IMR-90 (cell line): ENCODE results near the gene BLOC1S4. TPM values are rescaled to one million over a fixed set of nuclear protein-coding genes. Genes with fewer than 3 reads are reported as not detected.

ENCODE experiments used
- ATAC-seq: fragments of 200-7000 bp; cut with Tn5 transposase; 2 replicates; pipeline ENCODE4 v1.9.1; 2020; ENCODE audit warnings: low read depth, mild to moderate bottlenecking, moderate library complexity
- BruUV-seq: library from RNA; stranded (reverse); fragments of 400-500 nt; replicated peaks from 2 replicates; lab custom pipeline; 2021; lab: Mats Ljungman, UMichigan
- CTCF ChIA-PET: fragments of 300-600 bp; formaldehyde crosslinking; extraction: SDS; loops from one replicate; lab custom pipeline; 2021; ENCODE audit warnings: antibody characterized with exemption; lab: Yijun Ruan, JAX
- POLR2A ChIA-PET: fragments of 300-600 bp; sonication (Branson Sonifier 250); formaldehyde crosslinking; loops from one replicate; lab custom pipeline; 2022; ENCODE audit warnings: antibody characterized with exemption; ENCODE audit not compliant: unreplicated experiment; lab: Charles Lee
- DNase-seq: peaks from one replicate; pipeline ENCODE4 v3.0.0; 2013
- H2AFZ ChIP-seq: replicated peaks from 2 replicates; pipeline ENCODE3; 2013; ENCODE audit warnings: low read length, mild to moderate bottlenecking; ENCODE audit not compliant: poor library complexity
- H2AK5ac ChIP-seq: 2 replicates; pipeline ENCODE4 v1.6.1; 2013; ENCODE audit warnings: low read depth, low read length, inconsistent platforms
- H2AK9ac ChIP-seq: replicated peaks from 2 replicates; pipeline ENCODE3; 2013; ENCODE audit warnings: mild to moderate bottlenecking, low read depth, low read length, moderate library complexity; ENCODE audit not compliant: poor library complexity
- H2BK120ac ChIP-seq: 2 replicates; pipeline ENCODE4 v1.6.1; 2013; ENCODE audit warnings: low read depth, low read length, inconsistent platforms
- H2BK15ac ChIP-seq: 3 replicates; pipeline ENCODE4 v1.6.1; 2013; ENCODE audit warnings: low read depth, low read length, inconsistent platforms
- H2BK20ac ChIP-seq: 2 replicates; pipeline ENCODE4 v1.6.1; 2013; ENCODE audit warnings: low read depth, mild to moderate bottlenecking, inconsistent platforms, low read length, moderate library complexity
- H2BK5ac ChIP-seq: 2 replicates; pipeline ENCODE4 v1.6.1; 2013; ENCODE audit warnings: mild to moderate bottlenecking, low read depth, low read length, inconsistent platforms; ENCODE audit not compliant: poor library complexity, severe bottlenecking
- H3K14ac ChIP-seq: replicated peaks from 2 replicates; pipeline ENCODE4 v1.6.1; 2013; ENCODE audit warnings: low read depth, low read length, inconsistent platforms
- H3K18ac ChIP-seq: 2 replicates; pipeline ENCODE4 v1.6.1; 2013; ENCODE audit warnings: low read depth, low read length, control low read depth
- H3K23ac ChIP-seq: 2 replicates; pipeline ENCODE4 v1.6.1; 2013; ENCODE audit warnings: low read depth, low read length, inconsistent platforms
- H3K27ac ChIP-seq: 2 replicates; pipeline ENCODE4 v1.5.1; 2013; ENCODE audit warnings: mild to moderate bottlenecking, control low read depth, low read length; ENCODE audit not compliant: insufficient read depth
- H3K27me3 ChIP-seq: 2 replicates; pipeline ENCODE4 v1.6.1; 2013; ENCODE audit warnings: low read length; ENCODE audit not compliant: control insufficient read depth, insufficient read depth
- H3K36me3 ChIP-seq: 2 replicates; pipeline ENCODE4 v1.6.1; 2013; ENCODE audit warnings: low read length, mixed read lengths; ENCODE audit not compliant: control insufficient read depth, insufficient read depth
- H3K4ac ChIP-seq: 2 replicates; pipeline ENCODE4 v1.6.1; 2013; ENCODE audit warnings: low read depth, low read length, inconsistent platforms
- H3K4me1 ChIP-seq: 2 replicates; pipeline ENCODE4 v1.6.1; 2013; ENCODE audit warnings: low read length, mixed read lengths; ENCODE audit not compliant: control insufficient read depth, insufficient read depth
- H3K4me2 ChIP-seq: 2 replicates; pipeline ENCODE4 v1.6.1; 2013; ENCODE audit warnings: low read depth, mild to moderate bottlenecking, control low read depth, low read length, moderate library complexity
- H3K4me3 ChIP-seq: 2 replicates; pipeline ENCODE4 v1.5.1; 2013; ENCODE audit warnings: low read depth, mild to moderate bottlenecking, control low read depth, low read length, moderate library complexity; ENCODE audit not compliant: insufficient read depth
- H3K56ac ChIP-seq: 2 replicates; pipeline ENCODE4 v1.6.1; 2013; ENCODE audit warnings: low read length, inconsistent platforms; ENCODE audit not compliant: insufficient read depth; ENCODE audit errors: extremely low read depth
- H3K79me1 ChIP-seq, 2 experiments: 2 replicates each; pipeline ENCODE4 v1.6.1; 2013; ENCODE audit warnings: low read length in 2 of 2, inconsistent platforms in 1 of 2, low read depth in 1 of 2
- H3K9ac ChIP-seq: 2 replicates; pipeline ENCODE4 v1.6.1; 2013; ENCODE audit warnings: low read depth, low read length, control low read depth
- H3K9me1 ChIP-seq: 2 replicates; pipeline ENCODE4 v1.6.1; 2013; ENCODE audit warnings: low read length, inconsistent platforms; ENCODE audit not compliant: insufficient read depth
- H3K9me3 ChIP-seq: 2 replicates; pipeline ENCODE4 v1.6.1; 2013; ENCODE audit warnings: low read length; ENCODE audit not compliant: control insufficient read depth, insufficient read depth
- H4K20me1 ChIP-seq: 2 replicates; pipeline ENCODE4 v1.6.1; 2013; ENCODE audit warnings: low read length, inconsistent platforms; ENCODE audit not compliant: insufficient read depth
- H4K5ac ChIP-seq: 2 replicates; pipeline ENCODE4 v1.6.1; 2013; ENCODE audit warnings: mild to moderate bottlenecking, low read depth, low read length, control low read depth
- H4K8ac ChIP-seq, 2 experiments: 2 replicates each; pipeline ENCODE4 v1.6.1; 2013; ENCODE audit warnings: low read depth in 2 of 2, low read length in 2 of 2, control low read depth in 1 of 2, inconsistent platforms in 1 of 2
- H4K91ac ChIP-seq: 2 replicates; pipeline ENCODE4 v1.6.1; 2013; ENCODE audit warnings: low read depth, low read length, inconsistent platforms; ENCODE audit not compliant: insufficient read depth
- BHLHE40 ChIP-seq: fragments of 150-350 bp; IDR thresholded peaks from 2 replicates; pipeline ENCODE4 v1.6.1; 2016; ENCODE audit warnings: mild to moderate bottlenecking, low read depth, low read length
- CEBPB ChIP-seq: IDR thresholded peaks from 2 replicates; pipeline ENCODE4 v1.6.1; 2012; ENCODE audit warnings: low read depth, low read length, improper control_type of control experiment
- CHD1 ChIP-seq: IDR thresholded peaks from 2 replicates; pipeline ENCODE4 v1.6.1; 2012; ENCODE audit warnings: low read depth, low read length, improper control_type of control experiment
- CTCF ChIP-seq: conservative IDR thresholded peaks from 2 replicates; pipeline ENCODE4 v1.5.1; 2012; ENCODE audit warnings: mild to moderate bottlenecking, low read depth, low read length, improper control_type of control experiment
- ELK1 ChIP-seq: fragments of 150-350 bp; IDR thresholded peaks from 2 replicates; pipeline ENCODE4 v1.6.1; 2016; ENCODE audit warnings: low read depth, mild to moderate bottlenecking, low read length, moderate library complexity, borderline replicate concordance
- FOS ChIP-seq: fragments of 150-350 bp; IDR thresholded peaks from 2 replicates; pipeline ENCODE4 v1.6.1; 2016; ENCODE audit warnings: low read depth, low read length
- MAFK ChIP-seq: IDR thresholded peaks from 2 replicates; pipeline ENCODE4 v1.6.1; 2012; ENCODE audit warnings: low read depth, low read length, improper control_type of control experiment
- MAZ ChIP-seq: IDR thresholded peaks from 2 replicates; pipeline ENCODE4 v1.6.1; 2012; ENCODE audit warnings: low read depth, mild to moderate bottlenecking, low read length, improper control_type of control experiment, moderate library complexity, borderline replicate concordance
- MXI1 ChIP-seq: IDR thresholded peaks from 2 replicates; pipeline ENCODE4 v1.6.1; 2012; ENCODE audit warnings: low read depth, mild to moderate bottlenecking, low read length, moderate library complexity, borderline replicate concordance
- NFE2L2 ChIP-seq: fragments of 150-350 bp; IDR thresholded peaks from 2 replicates; pipeline ENCODE4 v1.6.1; 2016; ENCODE audit warnings: low read depth, mild to moderate bottlenecking, low read length
- POLR2A ChIP-seq: IDR thresholded peaks from 2 replicates; pipeline ENCODE4 v1.6.1; 2012; ENCODE audit warnings: mild to moderate bottlenecking, low read depth, low read length
- RAD21 ChIP-seq: IDR thresholded peaks from 2 replicates; pipeline ENCODE4 v1.6.1; 2012; ENCODE audit warnings: low read length, improper control_type of control experiment
- RCOR1 ChIP-seq: IDR thresholded peaks from 2 replicates; pipeline ENCODE4 v1.6.1; 2012; ENCODE audit warnings: mild to moderate bottlenecking, low read length, improper control_type of control experiment; ENCODE audit not compliant: insufficient replicate concordance
- RFX5 ChIP-seq: IDR thresholded peaks from 2 replicates; pipeline ENCODE4 v1.8.0; 2012; ENCODE audit warnings: low read depth, mild to moderate bottlenecking, low read length, moderate library complexity
- SMC3 ChIP-seq: fragments of 150-350 bp; IDR thresholded peaks from 2 replicates; pipeline ENCODE4 v1.6.1; 2016; ENCODE audit warnings: low read depth, mild to moderate bottlenecking, antibody characterized with exemption, low read length, moderate library complexity
- USF2 ChIP-seq: fragments of 150-350 bp; IDR thresholded peaks from 2 replicates; pipeline ENCODE4 v1.6.1; 2017; ENCODE audit warnings: mild to moderate bottlenecking, antibody characterized with exemption, low read length, low read depth
- WGBS, 2 experiments: methylation state at CpG; one replicate each; pipeline versions ENCODE4 v1.1.5 to v1.1.7; 2013; ENCODE audit warnings: missing lambda C conversion rate in 2 of 2; ENCODE audit not compliant: insufficient read length in 1 of 2; ENCODE audit errors: extremely low coverage in 2 of 2; 5-methylcytosine and 5-hydroxymethylcytosine counted together
- dilution Hi-C: fragments of 300-500 bp; cut with HindIII; formaldehyde crosslinking; loops from one replicate; pipeline ENCODE4 v1.14.3; 2018; ENCODE audit warnings: low sequenced_read_pairs; ENCODE audit not compliant: unreplicated experiment
- in situ Hi-C: fragments of 300-500 bp; cut with MboI; formaldehyde crosslinking; loops from 3 replicates; pipeline ENCODE4 v1.14.3; 2019; ENCODE audit warnings: low sequenced_read_pairs, inconsistent platforms, mixed read lengths
- intact Hi-C: fragments of 100-400 bp; cut with micrococcal nuclease; formaldehyde crosslinking; loops from 2 replicates; pipeline ENCODE4 v1.10.0; 2022
- polyA plus RNA-seq, 3 experiments: library from polyadenylated mRNA; depleted of rRNA; stranded (reverse); fragments of >200 nt; gene quantifications; 2 replicates each; pipeline ENCODE4 v1.2.3, GENCODE V29; 2012; ENCODE audit warnings: low replicate concordance in 1 of 3
- total RNA-seq: library from RNA; depleted of rRNA; stranded (reverse); fragments of >200 nt; gene quantifications from 2 replicates; pipeline ENCODE4 v1.2.3, GENCODE V29; 2012

BLOC1S4 gene
- total and polyA plus RNA-seq, 2 of the 4 experiments (the other 2 are of a cell fraction): 8.8 to 22.1 TPM

- Histone ChIP-seq H3K4me2 (no peak overlapping the region), H3K18ac (no peak overlapping the region), H3K23ac (no peak overlapping the region), H3K36me3 (no peaks in the 10 kb centered on the region), H3K4me3 (no peak overlapping the region), H2BK15ac (no peak overlapping the region), H2BK5ac (no peak overlapping the region), H4K5ac (no peak overlapping the region), H3K4ac (no peak overlapping the region), H2BK20ac (no peak overlapping the region), H4K8ac (no peak overlapping the region), H3K27ac (no peak overlapping the region), H4K91ac (no peak overlapping the region), H3K27me3 (peaks cover 5% of the 10 kb centered on the region), H2AK5ac (no peak overlapping the region), H2AK9ac (no peak overlapping the region), H3K4me1 (peaks cover 8% of the 10 kb centered on the region), H3K9me3 (no peaks in the 10 kb centered on the region), H3K14ac (no peak overlapping the region), H3K79me1 (no peaks in the 10 kb centered on the region), H3K9me1 (no peaks in the 10 kb centered on the region; the same call in 1 of the 2 replicates), H2BK120ac (no peak overlapping the region), H2AFZ (no peak overlapping the region), H3K9ac (no peak overlapping the region), H4K20me1 (no peaks in the 10 kb centered on the region), H3K56ac (no peak overlapping the region)
- WGBS, 2 experiments: 72% methylated on average over 4 of the region's 11 CpGs; no CpG with 5 or more reads in 1 of the 2 experiments
- no peak for TF ChIP-seq CEBPB
- TF ChIP-seq MAFK: no peak
- TF ChIP-seq RFX5: no peak
- no peak for TF ChIP-seq CTCF
- TF ChIP-seq FOS: no peak
- TF ChIP-seq ELK1: no peak
- TF ChIP-seq RAD21: no peak
- TF ChIP-seq CHD1: no peak
- TF ChIP-seq MAZ: no peak
- no peak for TF ChIP-seq MXI1
- no peak for TF ChIP-seq POLR2A
- TF ChIP-seq NFE2L2: no peak
- no peak for TF ChIP-seq SMC3
- no peak for TF ChIP-seq BHLHE40
- no peak for TF ChIP-seq RCOR1
- TF ChIP-seq USF2: no peak
- DNase-seq (no peak), ATAC-seq (no peak)
- in situ Hi-C loops: no loop called here
- POLR2A ChIA-PET: no interaction called here
- dilution Hi-C loops: no loop called here
- no TSS peak for BruUV-seq
- CTCF ChIA-PET: no interaction called here
- intact Hi-C loops: no loop called here
Observed at GRCh38 chr4:6747294-6748051, 31.5 kb downstream of the BLOC1S4 start.
